Activated CD4-positive, CD25-positive, alpha-beta regulatory T cell treated with anti-CD3 and anti-CD28 coated beads, Interleukin-2, amount 50 U/mL, for 72 hours (primary cell): ENCODE data around the gene POFUT1.

Source experiments
- DNase-seq: peaks from one replicate; pipeline ENCODE4 v3.0.0; 2021

POFUT1 gene

GRCh38 chr20:32282461-32282860 lies 74.8 kb downstream of the POFUT1 start:
- no peak for DNase-seq

GRCh38 chr20:32285082-32285620 lies 77.5 kb downstream of the POFUT1 start:
- no peak for DNase-seq

- no peak for DNase-seq
These were observed 78.1 kb downstream of the POFUT1 start for GRCh38 chr20:32285621-32286371.

GRCh38 chr20:32287231-32287638 lies 79.6 kb downstream of the POFUT1 start:
- no peak for DNase-seq
